Sigmoid colon (tissue), 7 donors: ENCODE measurements around the gene ATP1A2. TPM values are rescaled to one million over a fixed set of nuclear protein-coding genes. Genes with fewer than 3 reads are reported as not detected.

Source experiments
- DNase-seq: peaks from one replicate; pipeline ENCODE4 v3.0.0-alpha.2; 2019
- H3K27ac ChIP-seq, 4 donors: fragments of 200-600 bp; sonication (generic); one replicate each; pipeline ENCODE4 v1.5.1; 2016 to 2019; ENCODE audit warnings: mild to moderate bottlenecking in 1 of 4
- H3K27me3 ChIP-seq, 3 donors: fragments of 200-600 bp; sonication (generic); one replicate each; pipeline ENCODE4 v1.5.1; 2019; ENCODE audit warnings: mild to moderate bottlenecking in 1 of 3
- H3K36me3 ChIP-seq, 4 donors: fragments of 200-600 bp; sonication (generic); one replicate each; pipeline ENCODE4 v1.5.1; 2016 to 2019
- H3K4me1 ChIP-seq, 4 donors: fragments of 200-600 bp; sonication (generic); one replicate each; pipeline ENCODE4 v1.5.1; 2017 to 2019
- H3K4me3 ChIP-seq, 4 donors: fragments of 200-600 bp; sonication (generic); one replicate each; pipeline ENCODE4 v1.5.1; 2017 to 2019; ENCODE audit warnings: mild to moderate bottlenecking in 2 of 4, moderate library complexity in 1 of 4
- H3K9me3 ChIP-seq, 4 donors: fragments of 200-600 bp in 3 of 4; sonication (generic) in 3 of 4; one replicate each; pipeline versions ENCODE4 v1.5.1 to v1.6.1; 2013 to 2019
- CTCF ChIP-seq, 4 experiments: fragments of 450-650 bp in 3 of 4; fragments of 200-600 bp in 1 of 4; IDR thresholded peaks; one replicate each; pipeline ENCODE4 v1.5.1; 2016 to 2019; ENCODE audit warnings: antibody characterized with exemption in 4 of 4, mild to moderate bottlenecking in 3 of 4, moderate library complexity in 2 of 4
- EP300 ChIP-seq, 4 donors: sonication (generic); formaldehyde crosslinking; IDR thresholded peaks; one replicate each; pipeline ENCODE4 v1.6.1; 2017; ENCODE audit warnings: antibody characterized with exemption in 4 of 4
- POLR2A ChIP-seq, 2 donors: fragments of 450-650 bp; IDR thresholded peaks; one replicate each; pipeline ENCODE4 v1.6.1; 2016; ENCODE audit warnings: antibody characterized with exemption in 2 of 2, mild to moderate bottlenecking in 2 of 2, moderate library complexity in 2 of 2
- POLR2AphosphoS5 ChIP-seq, 4 donors: sonication (generic); formaldehyde crosslinking; IDR thresholded peaks; one replicate each; pipeline ENCODE4 v1.6.1; 2017; ENCODE audit warnings: antibody characterized with exemption in 4 of 4
- WGBS, 2 donors: extraction: QIAGEN DNeasy Blood & Tissue Kit; methylation state at CpG; one replicate each; pipeline ENCODE4 v1.1.7; 2013; 5-methylcytosine and 5-hydroxymethylcytosine counted together
- intact Hi-C: fragments of 100-400 bp; cut with DNase I; formaldehyde crosslinking; loops from one replicate; pipeline ENCODE4 v1.15.1; 2023
- polyA plus RNA-seq, 3 donors: library from polyadenylated mRNA; stranded (reverse); fragments of 200-250 nt; gene quantifications; one replicate each; pipeline ENCODE4 v1.2.3, GENCODE V29; 2013
- total RNA-seq, 4 donors: library from RNA; depleted of rRNA; stranded (reverse); fragments of >200 nt; gene quantifications; one replicate each; pipeline ENCODE4 v1.1.0, GENCODE V29; 2016
- donor health status: healthy with polysubstance abuse.
- donor health status: Bipolar disorder and iron deficiency.
- donor health status: healthy.

ATP1A2 gene
- total and polyA plus RNA-seq, 7 donors = 0.92 to 153 (median 60.7) TPM

- WGBS, 2 donors = 51 to 69% methylated on average over 15 of the region's 15 CpGs
- TF ChIP-seq POLR2AphosphoS5 (IDR thresholded peaks at IDR 0.05) (no peak), EP300 (IDR thresholded peaks at IDR 0.05) (no peak), POLR2A (IDR thresholded peaks at IDR 0.05) (no peak), CTCF (IDR thresholded peaks at IDR 0.05) (no peak)
- no peak overlapping the region for H3K4me3 ChIP-seq
- H3K27me3 ChIP-seq = no peaks in the 10 kb centered on the region
- intact Hi-C loops = no loop called here
- H3K9me3 ChIP-seq = no peaks in the 10 kb centered on the region
- DNase-seq = no peak
- H3K36me3 ChIP-seq = no peaks in the 10 kb centered on the region
- no peak overlapping the region for H3K27ac ChIP-seq
- no peaks in the 10 kb centered on the region for H3K4me1 ChIP-seq
These were observed 54.2 kb downstream of the ATP1A2 start for GRCh38 chr1:160169553-160170399.

DNA sequence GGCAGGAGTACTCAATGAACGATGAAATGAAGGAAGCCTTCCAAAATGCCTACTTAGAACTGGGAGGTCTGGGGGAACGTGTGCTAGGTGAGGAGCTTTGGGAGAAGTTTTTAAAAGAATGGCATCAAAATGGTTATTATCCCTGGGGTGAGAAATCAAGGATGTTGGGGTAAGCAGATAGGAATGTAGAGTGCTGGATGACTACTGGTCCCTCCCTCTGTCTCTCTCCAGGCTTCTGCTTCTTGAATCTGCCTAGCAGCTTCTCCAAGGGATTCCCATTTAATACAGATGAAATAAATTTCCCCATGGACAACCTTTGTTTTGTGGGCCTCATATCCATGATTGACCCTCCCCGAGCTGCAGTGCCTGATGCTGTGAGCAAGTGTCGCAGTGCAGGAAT is 55.8 kb downstream of the ATP1A2 start:
- TF ChIP-seq EP300 (IDR thresholded peaks at IDR 0.05) = no peak
- no peak for TF ChIP-seq POLR2A (IDR thresholded peaks at IDR 0.05)
- TF ChIP-seq POLR2AphosphoS5 (IDR thresholded peaks at IDR 0.05) = no peak
- TF ChIP-seq CTCF (IDR thresholded peaks at IDR 0.05) = no peak
- intact Hi-C loops = no loop called here
- Histone ChIP-seq H3K4me3 (no peak overlapping the region), H3K27ac (no peak overlapping the region), H3K9me3 (no peaks in the 10 kb centered on the region), H3K27me3 (no peaks in the 10 kb centered on the region), H3K36me3 (no peaks in the 10 kb centered on the region), H3K4me1 (no peaks in the 10 kb centered on the region)
- WGBS, 2 donors = 88 to 91% methylated on average over 4 of the region's 4 CpGs
- peak; percentile 4 for DNase-seq

- 68 to 78% methylated on average over 9 of the region's 9 CpGs for WGBS, 2 donors
- no peaks in the 10 kb centered on the region for H3K36me3 ChIP-seq
- no peaks in the 10 kb centered on the region for H3K27me3 ChIP-seq
- intact Hi-C loops = no loop called here
- H3K4me3 ChIP-seq = no peak overlapping the region
- no peak overlapping the region for H3K27ac ChIP-seq
- no peaks in the 10 kb centered on the region for H3K4me1 ChIP-seq
- TF ChIP-seq POLR2AphosphoS5 (IDR thresholded peaks at IDR 0.05) = no peak
- TF ChIP-seq POLR2A (IDR thresholded peaks at IDR 0.05) = no peak
- no peak for TF ChIP-seq EP300 (IDR thresholded peaks at IDR 0.05)
- TF ChIP-seq CTCF (IDR thresholded peaks at IDR 0.05) = no peak
- DNase-seq = peak; percentile 7
- H3K9me3 ChIP-seq = no peaks in the 10 kb centered on the region
These were observed 56.4 kb downstream of the ATP1A2 start for GRCh38 chr1:160171980-160172379.

DNA sequence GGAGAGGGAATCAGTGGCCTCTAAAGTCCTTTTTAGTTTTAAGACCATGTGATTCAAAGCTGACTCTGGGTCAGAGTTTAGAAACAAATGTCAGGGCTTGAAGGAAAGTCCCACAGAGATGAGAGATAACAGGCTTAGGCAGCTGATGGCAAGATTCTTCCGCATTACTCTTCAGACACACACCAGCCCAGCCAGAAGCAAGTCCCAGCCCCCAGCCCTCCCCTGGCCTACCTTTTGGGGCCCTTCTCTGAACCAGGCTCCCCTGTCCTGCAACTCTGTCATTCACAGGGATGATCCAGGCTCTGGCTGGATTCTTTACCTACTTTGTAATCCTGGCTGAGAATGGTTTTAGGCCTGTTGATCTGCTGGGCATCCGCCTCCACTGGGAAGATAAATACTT is 61.7 kb downstream of the ATP1A2 start:
- intact Hi-C loops = no loop called here
- 85 to 93% methylated on average over 2 of the region's 2 CpGs for WGBS, 2 donors
- Histone ChIP-seq H3K4me3 (no peak overlapping the region), H3K4me1 (no peaks in the 10 kb centered on the region), H3K27me3 (no peaks in the 10 kb centered on the region), H3K27ac (no peak overlapping the region), H3K9me3 (no peaks in the 10 kb centered on the region), H3K36me3 (no peaks in the 10 kb centered on the region)
- TF ChIP-seq CTCF (IDR thresholded peaks at IDR 0.05) (no peak), POLR2AphosphoS5 (IDR thresholded peaks at IDR 0.05) (no peak), POLR2A (IDR thresholded peaks at IDR 0.05) (no peak), EP300 (IDR thresholded peaks at IDR 0.05) (no peak)
- no peak for DNase-seq
